Skin of body (tissue), 2 donors: ENCODE measurements around the gene AURKB. TPM values are rescaled to one million over a fixed set of nuclear protein-coding genes. Genes with fewer than 3 reads are reported as not detected.
"Not testable (repeated sequence)": the region's sequence is repeated elsewhere in the genome, so short reads cannot be mapped to it uniquely, and the experiment has no call there.

Source experiments
- DNase-seq: peaks from one replicate; lab custom pipeline; 2025; lab: John Stamatoyannopoulos, UW
- total RNA-seq: library from RNA; depleted of rRNA; stranded (reverse); fragments of >200 nt; gene quantifications from one replicate; pipeline ENCODE4 v1.2.3, GENCODE V29; 2014

AURKB gene
- total RNA-seq, 1 donor from 2014 or later, result 12.4 TPM

- no peak for DNase-seq
These were observed 21.2 kb downstream of the AURKB start for GRCh38 chr17:8189041-8189710.

- no peak for DNase-seq
These were observed 22.0 kb downstream of the AURKB start for GRCh38 chr17:8188263-8188839.

GRCh38 chr17:8187517-8188262 is 22.7 kb downstream of the AURKB start:
- peak; percentile 99 for DNase-seq

GRCh38 chr17:8186787-8187516 is 23.4 kb downstream of the AURKB start:
- DNase-seq, result peak; percentile 98

- no peak for DNase-seq
These were observed 24.0 kb downstream of the AURKB start for GRCh38 chr17:8186446-8186786.

GRCh38 chr17:8185582-8186445 is 24.6 kb downstream of the AURKB start:
- DNase-seq, result no peak

- DNase-seq, result no peak
These were observed 33.2 kb downstream of the AURKB start for GRCh38 chr17:8176998-8177731.

- peak; percentile 89 for DNase-seq
These were observed 34.0 kb downstream of the AURKB start, which contains the start of gene TMEM107 for GRCh38 chr17:8176197-8176940. Gene TMEM107 (minus strand): TSS chr17:8176380. CDS start chr17:8176286, 94 bp downstream.

GRCh38 chr17:8175795-8176196 is 34.6 kb downstream of the AURKB start:
- DNase-seq, result no peak

- peak; percentile 82 for DNase-seq
These were observed 36.5 kb downstream of the AURKB start for GRCh38 chr17:8173871-8174322.

GRCh38 chr17:8173056-8173870 is 37.1 kb downstream of the AURKB start:
- DNase-seq, result peak; percentile 97

- not testable (repeated sequence) for DNase-seq
These were observed 40.2 kb downstream of the AURKB start for GRCh38 chr17:8170186-8170585.

GRCh38 chr17:8167526-8167925 is 42.8 kb downstream of the AURKB start:
- DNase-seq, result no peak

GRCh38 chr17:8166731-8167130 is 43.6 kb downstream of the AURKB start:
- DNase-seq, result no peak

- DNase-seq, result no peak
These were observed 45.6 kb downstream of the AURKB start for GRCh38 chr17:8164815-8165131.

GRCh38 chr17:8163978-8164814 is 46.2 kb downstream of the AURKB start:
- DNase-seq, result no peak
